GM12874 (cell line): ENCODE data around the gene SLC1A1.

Experiments used
- TF ChIP-seq, protein P1 (sequence below): IDR thresholded peaks from 2 replicates; pipeline ENCODE4 v1.5.1; 2011; ENCODE audit warnings: low read depth, mild to moderate bottlenecking, control low read depth, low read length, moderate library complexity; ENCODE audit not compliant: insufficient read depth

The SLC1A1 gene

GRCh38 chr9:4538107-4538506 lies 47.8 kb downstream of the SLC1A1 start:
- TF ChIP-seq, protein P1, sequence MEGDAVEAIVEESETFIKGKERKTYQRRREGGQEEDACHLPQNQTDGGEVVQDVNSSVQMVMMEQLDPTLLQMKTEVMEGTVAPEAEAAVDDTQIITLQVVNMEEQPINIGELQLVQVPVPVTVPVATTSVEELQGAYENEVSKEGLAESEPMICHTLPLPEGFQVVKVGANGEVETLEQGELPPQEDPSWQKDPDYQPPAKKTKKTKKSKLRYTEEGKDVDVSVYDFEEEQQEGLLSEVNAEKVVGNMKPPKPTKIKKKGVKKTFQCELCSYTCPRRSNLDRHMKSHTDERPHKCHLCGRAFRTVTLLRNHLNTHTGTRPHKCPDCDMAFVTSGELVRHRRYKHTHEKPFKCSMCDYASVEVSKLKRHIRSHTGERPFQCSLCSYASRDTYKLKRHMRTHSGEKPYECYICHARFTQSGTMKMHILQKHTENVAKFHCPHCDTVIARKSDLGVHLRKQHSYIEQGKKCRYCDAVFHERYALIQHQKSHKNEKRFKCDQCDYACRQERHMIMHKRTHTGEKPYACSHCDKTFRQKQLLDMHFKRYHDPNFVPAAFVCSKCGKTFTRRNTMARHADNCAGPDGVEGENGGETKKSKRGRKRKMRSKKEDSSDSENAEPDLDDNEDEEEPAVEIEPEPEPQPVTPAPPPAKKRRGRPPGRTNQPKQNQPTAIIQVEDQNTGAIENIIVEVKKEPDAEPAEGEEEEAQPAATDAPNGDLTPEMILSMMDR, result no peak

DNA sequence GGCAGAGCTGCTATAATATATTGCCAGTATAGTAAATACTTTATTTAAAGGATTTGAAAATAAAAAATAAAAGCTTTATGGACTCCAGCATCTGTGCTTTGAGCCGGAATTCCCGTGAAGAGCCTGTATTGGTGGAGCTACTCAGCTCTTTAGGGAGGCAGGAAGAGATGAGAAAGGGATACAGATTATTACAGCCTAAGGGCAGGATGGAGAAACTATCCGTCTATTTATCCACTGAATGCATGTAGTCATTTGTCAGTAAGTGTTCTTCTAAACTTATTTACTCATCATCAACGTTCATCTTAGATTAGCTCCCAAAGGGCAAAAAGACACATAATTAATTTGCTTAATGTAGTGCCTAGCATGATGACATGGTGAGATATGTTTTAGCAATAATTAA lies 48.4 kb downstream of the SLC1A1 start:
- TF ChIP-seq, protein P1, result no peak

DNA sequence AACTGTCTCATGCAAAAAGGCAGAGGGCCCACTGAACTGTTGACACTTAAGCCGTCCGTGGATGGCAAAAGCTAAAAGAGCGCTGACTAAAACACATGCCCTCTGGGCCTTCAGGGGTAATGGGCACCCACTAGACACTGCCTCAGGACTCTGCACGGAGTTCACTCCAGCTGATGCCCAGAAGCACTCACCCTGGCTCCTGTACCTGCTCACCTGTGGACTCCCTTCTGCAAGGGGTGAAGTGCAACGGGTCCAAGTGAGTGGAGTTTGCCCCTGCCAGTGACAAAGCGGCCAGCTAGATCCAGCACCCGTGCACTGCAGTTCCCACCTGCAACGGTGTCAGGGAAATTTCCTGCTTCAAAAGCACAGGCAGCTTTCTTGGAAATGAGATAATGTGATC lies 50.2 kb downstream of the SLC1A1 start:
- TF ChIP-seq, protein P1, result no peak

DNA sequence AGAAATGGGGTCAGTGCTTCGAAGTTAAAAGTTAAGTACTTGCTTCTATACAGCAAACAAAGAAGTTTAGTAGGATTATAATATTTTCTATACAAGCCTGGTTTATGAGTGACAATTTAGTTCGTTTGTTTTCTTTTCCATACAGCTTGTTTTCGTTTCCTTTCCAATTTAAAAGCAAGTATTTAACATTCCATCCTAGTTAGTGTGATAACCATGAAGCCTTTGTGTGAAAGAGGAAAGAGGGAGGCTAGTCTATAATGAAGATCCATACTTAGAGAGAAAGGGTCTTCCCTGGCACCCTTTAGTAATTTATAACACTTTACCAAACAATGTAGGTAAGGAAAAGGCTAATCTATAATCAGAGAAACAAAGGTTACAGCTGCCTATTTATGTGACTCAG lies 51.0 kb downstream of the SLC1A1 start:
- TF ChIP-seq, protein P1, result no peak

DNA sequence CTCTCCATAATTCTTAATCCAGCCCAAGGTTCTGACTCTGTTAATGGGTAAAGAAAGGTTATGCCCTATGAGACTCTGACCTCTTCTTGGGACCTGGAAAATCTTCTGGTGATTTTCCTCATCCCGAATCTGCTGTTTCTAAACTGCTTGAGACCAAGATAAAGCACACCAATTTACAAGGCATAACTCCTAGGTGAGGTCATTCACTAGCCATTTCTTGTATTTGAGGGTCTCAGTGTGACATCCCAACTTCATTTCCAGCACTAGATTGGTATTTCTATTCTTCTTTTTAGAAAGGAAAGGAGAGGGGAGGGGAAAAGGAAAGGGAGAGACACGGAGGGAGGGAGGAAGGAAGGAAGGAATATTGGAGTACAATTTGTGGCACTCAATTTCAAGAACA lies 51.6 kb downstream of the SLC1A1 start:
- TF ChIP-seq, protein P1, result no peak

- TF ChIP-seq, protein P1, result no peak
Measured at GRCh38 chr9:4547016-4547415, 56.7 kb downstream of the SLC1A1 start.

DNA sequence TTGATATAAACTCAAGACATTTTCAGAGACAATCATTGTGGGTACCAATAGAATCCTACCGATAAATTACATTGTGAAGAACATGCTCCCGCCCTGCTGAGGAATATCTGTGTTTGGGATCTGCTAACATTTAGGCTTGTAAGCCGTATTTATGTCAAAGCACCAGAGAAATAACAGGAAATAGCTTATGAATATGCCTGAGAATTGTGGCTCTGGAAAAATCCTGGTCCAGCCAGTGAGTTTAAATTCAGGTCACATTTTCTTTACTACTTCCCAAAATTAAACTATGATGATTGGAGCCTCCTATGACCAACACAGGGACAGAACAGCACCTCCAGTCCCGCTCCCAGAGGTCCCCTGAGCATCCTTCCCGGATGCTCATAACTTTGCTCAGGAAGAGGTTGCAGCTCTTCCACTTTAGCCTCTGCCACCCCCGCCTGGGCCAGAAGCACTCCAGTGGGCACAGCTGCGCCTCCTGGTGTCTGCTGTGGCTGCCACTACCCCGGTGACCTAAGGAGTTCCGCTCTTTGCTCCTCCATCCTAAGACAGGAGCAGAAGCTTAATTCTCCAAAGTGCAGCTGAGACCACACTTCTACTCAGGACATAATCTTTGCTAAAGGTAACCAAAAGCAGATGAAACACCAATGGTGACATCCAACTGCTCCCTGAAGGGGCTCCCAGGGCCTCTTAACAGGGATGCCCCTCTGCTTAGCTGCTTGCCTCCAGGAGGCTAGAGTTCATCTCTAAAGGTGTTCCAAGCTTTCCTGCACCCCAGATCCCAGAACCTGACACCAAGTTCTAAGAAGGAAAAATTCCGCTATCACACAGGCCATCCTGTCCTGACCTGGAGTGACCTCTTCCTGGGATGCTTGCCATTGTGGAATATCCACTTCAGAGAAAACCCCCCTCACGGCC lies 58.8 kb downstream of the SLC1A1 start:
- TF ChIP-seq, protein P1, result peak; percentile 46
